HepG2 (cell line): Measurements from ENCODE around the gene ANAPC16. TPM values are rescaled to one million over a fixed set of nuclear protein-coding genes. Genes with fewer than 3 reads are reported as not detected.

ENCODE experiments used
- ARID4A ChIP-seq: sonication (generic); formaldehyde crosslinking; IDR thresholded peaks from 2 replicates; pipeline ENCODE4 v1.5.0; 2020; ENCODE audit warnings: mild to moderate bottlenecking, missing genetic modification reagents, borderline replicate concordance
- ARNT2 ChIP-seq: sonication (generic); formaldehyde crosslinking; IDR thresholded peaks from 2 replicates; pipeline ENCODE4 v1.8.0; 2022; ENCODE audit warnings: mild to moderate bottlenecking, low read depth, missing genetic modification reagents, moderate library complexity
- EEA1 ChIP-seq: sonication (generic); formaldehyde crosslinking; IDR thresholded peaks from 2 replicates; pipeline ENCODE4 v1.5.1; 2020; ENCODE audit warnings: mild to moderate bottlenecking, missing genetic modification reagents, borderline replicate concordance
- EED ChIP-seq: sonication (generic); formaldehyde crosslinking; IDR thresholded peaks from 2 replicates; pipeline ENCODE4 v1.5.0; 2020; ENCODE audit warnings: mild to moderate bottlenecking, missing genetic modification reagents
- FUBP1 ChIP-seq: sonication (generic); formaldehyde crosslinking; IDR thresholded peaks from 2 replicates; pipeline ENCODE4 v1.5.1; 2020; ENCODE audit warnings: missing genetic modification reagents, mild to moderate bottlenecking, borderline replicate concordance
- GABPB1 ChIP-seq: IDR thresholded peaks from 2 replicates; pipeline ENCODE4 v1.6.1; 2016; ENCODE audit warnings: mild to moderate bottlenecking, missing genetic modification reagents, moderate library complexity, missing compliant biosample characterization
- GATAD2A ChIP-seq: IDR thresholded peaks from 2 replicates; pipeline ENCODE4 v1.6.1; 2016
- HES4 ChIP-seq: sonication (generic); formaldehyde crosslinking; IDR thresholded peaks from 2 replicates; pipeline ENCODE4 v1.9.0; 2021; ENCODE audit warnings: mild to moderate bottlenecking, missing genetic modification reagents, borderline replicate concordance
- MTA1 ChIP-seq: sonication (generic); formaldehyde crosslinking; IDR thresholded peaks from 2 replicates; pipeline ENCODE4 v1.4.0; 2020; ENCODE audit warnings: missing genetic modification reagents, mild to moderate bottlenecking, borderline replicate concordance
- NFE2L1 ChIP-seq: sonication (generic); formaldehyde crosslinking; IDR thresholded peaks from 2 replicates; pipeline ENCODE4 v1.4.0; 2020; ENCODE audit warnings: missing genetic modification reagents, mild to moderate bottlenecking, borderline replicate concordance
- PBX2 ChIP-seq: IDR thresholded peaks from 2 replicates; pipeline ENCODE4 v1.6.1; 2016; ENCODE audit warnings: control low read depth
- PLSCR1 ChIP-seq: sonication (generic); formaldehyde crosslinking; IDR thresholded peaks from 2 replicates; pipeline ENCODE4 v1.5.0; 2020; ENCODE audit warnings: missing genetic modification reagents, mild to moderate bottlenecking, borderline replicate concordance
- RAD21 ChIP-seq: fragments of 450-650 bp; formaldehyde crosslinking; IDR thresholded peaks from 2 replicates; pipeline ENCODE4 v1.5.0; 2020; ENCODE audit warnings: mild to moderate bottlenecking
- RBM22 ChIP-seq: fragments of 200-400 bp; formaldehyde crosslinking; optimal IDR thresholded peaks from 2 replicates; pipeline ENCODE3; 2017; ENCODE audit warnings: mild to moderate bottlenecking, low read length, moderate library complexity
- RFX1 ChIP-seq: fragments of 450-650 bp; IDR thresholded peaks from 2 replicates; pipeline ENCODE4 v1.6.1; 2017
- SETDB1 ChIP-seq: sonication (generic); formaldehyde crosslinking; IDR thresholded peaks from 2 replicates; pipeline ENCODE4 v1.5.1; 2020; ENCODE audit warnings: missing genetic modification reagents, mild to moderate bottlenecking, borderline replicate concordance
- SIN3A ChIP-seq: IDR thresholded peaks from 2 replicates; pipeline ENCODE4 v1.6.1; 2011; ENCODE audit warnings: low read depth, mild to moderate bottlenecking, control low read depth, low read length, borderline replicate concordance
- ZBTB20 ChIP-seq: sonication (generic); formaldehyde crosslinking; IDR thresholded peaks from 2 replicates; pipeline ENCODE4 v1.8.1; 2023; ENCODE audit warnings: missing genetic modification reagents, low read depth, mild to moderate bottlenecking, borderline replicate concordance
- ZFP62 ChIP-seq: sonication (generic); formaldehyde crosslinking; IDR thresholded peaks from 2 replicates; pipeline ENCODE4 v1.4.0; 2020; ENCODE audit warnings: missing genetic modification reagents
- ZNF441 ChIP-seq: sonication (generic); formaldehyde crosslinking; IDR thresholded peaks from 2 replicates; pipeline ENCODE4 v1.7.0; 2021; ENCODE audit warnings: missing genetic modification reagents, borderline replicate concordance
- polyA plus RNA-seq, 8 experiments: library from polyadenylated mRNA; depleted of rRNA in 3 of 8; stranded (reverse) in 7 of 8; unstranded in 1 of 8; fragments of >200 nt; fragmentation: Illumina TruSeq in 4 of 8; extraction: Trizol in 4 of 8; gene quantifications; 2 replicates each; pipeline versions ENCODE4 v1.2.1 to v1.2.3, GENCODE V29; 2011 to 2016; ENCODE audit warnings: low read depth in 4 of 8, missing spikeins in 1 of 8, mixed read lengths in 1 of 8; ENCODE audit not compliant: insufficient read depth in 1 of 8
- total RNA-seq, 5 experiments: library from RNA; depleted of rRNA; stranded (reverse); fragments of >200 nt; fragmentation: Illumina TruSeq; extraction: Trizol; gene quantifications; 2 replicates each; pipeline ENCODE4 v1.2.3, GENCODE V29; 2016; ENCODE audit warnings: low read depth in 1 of 5

Gene ANAPC16
- total and polyA plus RNA-seq, 2 of the 13 experiments (the other 11 are each of a cell fraction or from before 2014, with no cell fraction given): 74.8 to 89.4 TPM

GRCh38 chr10:72273410-72274212 lies 57.8 kb downstream of the ANAPC16 start, which contains the start of gene DDIT4 (continued):
- TF ChIP-seq FUBP1 (CRISPR knock-in tag): peak; percentile 95; the same call in 1 of the 2 replicates
- no peak for TF ChIP-seq SETDB1 (CRISPR knock-in tag)
- TF ChIP-seq ARID4A (CRISPR knock-in tag): peak; percentile 84; the same call in 1 of the 2 replicates
- TF ChIP-seq EED: peak; percentile 94
- no peak; the same call in 1 of the 2 replicates for TF ChIP-seq ZBTB20 (CRISPR knock-in tag)
- peak; percentile 81; the same call in 1 of the 2 replicates for TF ChIP-seq ARNT2
- TF ChIP-seq PLSCR1 (CRISPR knock-in tag): peak; percentile 50
- peak; percentile 69 for TF ChIP-seq GABPB1 (CRISPR knock-in tag)
- peak; percentile 85 for TF ChIP-seq ZNF441 (CRISPR knock-in tag)
- peak; percentile 75; the same call in 1 of the 2 replicates for TF ChIP-seq MTA1 (CRISPR knock-in tag)
- no peak for TF ChIP-seq RFX1
- peak; percentile 73; the same call in 1 of the 2 replicates for TF ChIP-seq ZFP62
- no peak for TF ChIP-seq PBX2 (CRISPR knock-in tag)
- peak; percentile 45; the same call in 1 of the 2 replicates for TF ChIP-seq HES4 (CRISPR knock-in tag)
- peak; percentile 86 for TF ChIP-seq EEA1 (CRISPR knock-in tag)
- TF ChIP-seq NFE2L1 (CRISPR knock-in tag): no peak
- TF ChIP-seq SIN3A: peak; percentile 93; the same call in 1 of the 2 replicates
- peak; percentile 75 for TF ChIP-seq RAD21 (CRISPR knock-in tag)
- peak; percentile 40 for TF ChIP-seq GATAD2A (CRISPR knock-in tag)
- no peak for TF ChIP-seq RBM22
